T1000 (cell line): ENCODE data around the gene MAP2K7.

Source experiments
- DNase-seq: peaks from one replicate; lab custom pipeline; 2025; ENCODE audit warnings: mixed read lengths; lab: John Stamatoyannopoulos, UW

MAP2K7 gene

DNA sequence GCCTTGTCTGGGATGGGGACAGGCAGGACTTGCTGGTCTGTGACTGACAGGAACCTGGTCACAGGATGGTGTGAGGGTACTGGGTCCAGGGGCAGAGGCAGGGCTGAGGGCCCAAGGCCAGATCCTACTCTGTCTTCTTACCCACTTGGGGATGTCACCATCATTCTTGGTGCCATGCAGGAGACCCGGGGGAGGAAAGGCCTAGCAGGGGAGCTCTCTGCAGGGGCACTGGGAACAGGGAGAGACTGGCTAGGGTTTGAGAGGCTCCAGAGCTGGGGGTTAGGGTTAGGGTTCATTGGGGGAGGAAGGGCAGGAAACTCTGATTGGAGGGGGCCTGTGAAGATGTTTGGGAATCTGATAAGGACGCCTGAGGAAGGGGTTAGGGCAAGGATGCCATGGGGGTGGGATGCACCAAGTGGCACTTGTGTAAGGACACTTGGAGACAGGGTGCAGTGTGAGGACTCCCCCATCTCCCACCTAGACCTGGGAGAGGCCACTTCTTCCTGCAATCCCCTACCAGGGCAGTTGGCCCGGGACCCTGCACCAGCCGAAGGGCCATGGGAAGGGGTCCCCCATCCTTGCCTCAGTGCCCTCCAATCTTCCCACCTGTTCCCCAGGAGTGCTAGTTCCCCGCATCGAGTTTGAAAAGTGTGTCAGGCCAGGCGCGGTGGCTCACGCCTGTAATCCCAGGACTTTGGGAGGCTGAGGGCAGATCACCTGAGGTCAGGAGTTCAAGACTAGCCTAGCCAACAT, 36.4 kb upstream of the MAP2K7 start:
- DNase-seq = no peak

- DNase-seq = no peak
Measured at GRCh38 chr19:7868326-7868670, 35.4 kb upstream of the MAP2K7 start.

DNA sequence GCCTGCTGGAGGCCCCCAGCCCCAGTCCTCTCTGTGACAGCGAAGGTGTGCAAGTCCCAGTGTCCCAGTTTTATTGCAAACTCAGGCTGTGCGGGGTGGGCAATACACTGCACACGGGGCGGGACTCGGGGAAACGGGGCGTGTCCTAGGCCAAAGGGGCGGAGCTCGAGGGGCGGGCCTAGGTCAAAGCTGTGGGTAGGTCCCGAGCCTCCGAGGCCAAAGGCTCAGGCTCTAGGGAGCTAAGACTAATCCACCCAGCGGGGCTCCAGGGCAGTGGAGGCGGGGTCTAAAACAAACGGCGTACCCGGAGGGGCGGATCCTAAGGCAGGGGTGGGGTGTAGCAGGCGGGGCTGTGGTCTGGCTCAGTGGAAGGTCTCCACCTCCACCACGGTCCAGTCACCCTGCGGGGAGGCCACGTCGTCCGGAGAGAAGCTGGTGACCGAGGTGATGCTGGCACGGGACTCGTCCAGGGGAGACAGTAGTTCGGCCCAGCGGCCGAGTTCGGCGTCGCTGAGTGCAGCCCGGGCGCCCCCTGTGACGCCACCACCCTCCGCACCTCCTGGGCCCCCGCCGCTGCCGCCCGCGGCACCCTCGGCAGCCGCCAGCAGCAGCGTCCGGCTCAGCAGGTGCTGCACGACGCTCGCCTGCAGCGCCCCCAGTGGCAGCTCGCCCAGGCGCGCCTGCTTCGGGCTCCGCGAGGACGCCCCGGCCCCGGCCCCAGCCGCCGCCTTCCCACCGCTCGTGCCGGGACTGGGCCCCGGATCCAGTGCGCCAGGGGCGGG, 34.8 kb upstream of the MAP2K7 start:
- peak; percentile 81 for DNase-seq

GRCh38 chr19:7869453-7869909, 34.2 kb upstream of the MAP2K7 start:
- DNase-seq = peak; percentile 69

- peak; percentile 84 for DNase-seq
Measured at GRCh38 chr19:7869910-7870511, 33.7 kb upstream of the MAP2K7 start.

DNA sequence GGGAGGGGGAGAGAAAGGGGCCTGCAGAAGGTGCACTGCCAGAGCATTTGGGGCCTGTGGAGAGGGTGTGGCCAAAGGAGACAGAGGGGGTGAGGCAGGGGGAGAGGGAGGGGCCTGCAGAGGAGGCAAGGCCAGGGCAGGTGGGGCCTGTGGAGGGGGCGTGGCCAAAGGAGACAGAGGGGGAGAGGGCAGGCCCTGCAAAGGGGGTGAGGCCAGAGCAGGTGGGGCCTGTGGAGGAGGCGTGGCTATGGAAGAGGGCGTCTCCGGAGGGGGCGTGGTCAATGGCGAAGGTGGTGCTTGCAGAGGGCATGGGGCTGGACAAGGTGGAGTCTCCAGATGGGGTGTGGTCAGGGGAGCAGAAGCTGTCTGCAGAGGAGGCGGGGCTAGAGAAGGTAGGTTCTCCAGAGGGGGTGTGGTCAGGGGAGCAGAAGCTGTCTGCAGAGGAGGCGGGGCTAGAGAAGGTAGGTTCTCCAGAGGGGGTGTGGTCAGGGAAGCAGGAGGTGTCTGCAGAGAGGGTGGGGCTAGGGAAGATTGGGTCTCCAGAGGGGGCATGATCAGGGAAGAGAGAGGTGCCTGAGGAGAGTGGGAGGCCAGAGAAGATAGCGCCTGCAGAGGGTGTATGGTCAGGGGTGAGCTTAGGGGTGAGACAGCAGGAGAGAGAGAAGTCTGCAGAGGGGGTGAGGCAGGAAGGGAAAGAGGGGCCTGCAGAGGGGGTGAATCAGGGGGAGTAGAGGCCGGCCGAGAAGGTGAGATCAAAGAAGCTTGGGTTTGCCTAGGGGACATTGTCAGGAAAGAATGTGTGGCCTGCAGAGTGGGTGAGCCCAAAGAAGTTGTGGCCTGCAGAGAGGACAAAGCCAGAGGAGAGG, 32.9 kb upstream of the MAP2K7 start:
- DNase-seq = peak; percentile 84

DNA sequence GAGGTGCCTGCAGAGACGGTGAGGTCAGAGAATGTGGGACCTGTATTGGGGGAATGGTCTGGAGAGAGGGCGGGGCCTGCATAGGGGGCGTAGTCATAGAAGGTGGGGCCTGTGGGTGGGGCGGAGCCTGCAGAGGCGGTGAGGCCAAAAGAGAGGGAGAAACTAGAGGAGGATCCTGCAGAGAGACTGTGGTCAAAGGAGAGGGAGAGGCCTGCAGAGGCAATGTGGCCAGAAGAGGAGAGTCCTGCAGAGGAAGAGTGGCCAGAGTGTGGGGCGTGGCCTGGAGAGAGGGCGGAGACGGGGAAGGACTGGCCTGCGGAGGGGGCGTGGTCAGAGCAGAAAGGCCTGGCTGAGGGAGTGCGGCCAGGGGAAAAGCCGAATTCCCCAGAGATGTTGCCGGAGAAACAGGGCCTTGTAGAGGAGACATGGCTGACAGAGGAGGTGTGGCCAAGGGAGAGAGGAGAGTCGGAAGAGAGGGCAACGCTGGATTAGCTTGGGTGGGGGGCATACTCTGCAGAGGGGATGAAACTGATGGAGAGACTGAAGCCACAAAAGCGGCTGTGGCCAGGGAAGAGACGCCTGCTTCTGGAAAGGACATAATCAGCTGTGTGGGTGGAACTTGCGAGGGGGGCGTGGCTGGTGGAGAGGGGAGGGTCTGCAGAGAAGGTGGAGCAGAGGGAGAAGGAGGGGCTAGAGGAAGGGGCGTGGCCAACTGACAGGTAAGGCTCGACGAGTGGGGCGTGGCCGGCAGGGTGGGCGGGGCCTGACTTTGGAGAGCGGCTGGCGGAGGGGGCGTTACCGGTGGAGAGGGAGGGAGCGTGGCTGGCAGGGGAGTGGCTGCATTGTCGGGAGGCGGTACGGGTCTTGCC, 32.0 kb upstream of the MAP2K7 start:
- DNase-seq = peak; percentile 91

GRCh38 chr19:7872306-7873204, 31.1 kb upstream of the MAP2K7 start:
- DNase-seq = no peak

- no peak for DNase-seq
Measured at GRCh38 chr19:7873304-7874075, 30.2 kb upstream of the MAP2K7 start.

DNA sequence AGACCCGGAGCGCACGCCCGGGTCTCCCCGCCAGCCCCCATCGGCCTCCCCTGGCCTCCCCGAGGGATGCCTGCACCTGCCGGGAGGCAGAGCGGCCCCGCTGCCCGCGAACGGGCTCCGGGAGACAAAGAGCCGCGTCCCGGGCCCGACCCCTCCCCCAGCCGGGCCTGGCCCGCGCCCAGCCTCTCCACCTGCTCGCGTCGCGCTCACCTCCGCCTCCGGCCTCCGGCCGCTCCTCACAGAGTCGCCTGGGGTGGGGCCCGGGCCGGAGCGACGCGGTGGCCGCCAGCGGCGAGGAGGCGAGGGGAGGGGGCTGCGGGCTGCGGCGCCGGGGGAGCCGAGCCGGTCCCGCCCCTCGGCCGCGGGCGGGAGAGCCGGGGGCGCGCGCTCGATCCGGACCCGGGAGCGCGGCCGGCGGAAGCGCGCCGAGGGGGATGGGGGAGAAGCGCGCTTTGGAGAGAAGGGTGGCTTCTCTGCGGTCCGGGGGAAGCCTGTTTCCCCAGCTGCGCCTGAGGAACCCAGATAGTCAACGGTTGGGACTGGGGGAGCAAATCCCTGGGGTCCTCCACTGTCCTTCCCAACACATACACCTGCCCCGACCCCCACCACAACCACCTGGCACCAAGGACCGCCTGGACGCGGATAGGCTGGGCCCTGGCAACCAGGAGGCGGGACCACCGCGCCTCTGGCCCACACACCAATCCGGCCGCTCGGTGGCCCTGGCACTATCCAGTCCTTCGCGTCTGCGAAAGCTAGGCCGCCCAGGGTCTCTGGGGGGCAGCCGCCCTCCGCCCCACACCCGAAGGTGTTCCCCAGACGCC, 29.4 kb upstream of the MAP2K7 start, which contains the start of gene PRR36:
Gene PRR36, minus strand, starts transcription at position 315 of the 821 bp plus-strand sequence. CDS start 701 bp downstream, outside the sequence.
- no peak for DNase-seq

- no peak for DNase-seq
Measured at GRCh38 chr19:7874897-7875273, 28.8 kb upstream of the MAP2K7 start.

DNA sequence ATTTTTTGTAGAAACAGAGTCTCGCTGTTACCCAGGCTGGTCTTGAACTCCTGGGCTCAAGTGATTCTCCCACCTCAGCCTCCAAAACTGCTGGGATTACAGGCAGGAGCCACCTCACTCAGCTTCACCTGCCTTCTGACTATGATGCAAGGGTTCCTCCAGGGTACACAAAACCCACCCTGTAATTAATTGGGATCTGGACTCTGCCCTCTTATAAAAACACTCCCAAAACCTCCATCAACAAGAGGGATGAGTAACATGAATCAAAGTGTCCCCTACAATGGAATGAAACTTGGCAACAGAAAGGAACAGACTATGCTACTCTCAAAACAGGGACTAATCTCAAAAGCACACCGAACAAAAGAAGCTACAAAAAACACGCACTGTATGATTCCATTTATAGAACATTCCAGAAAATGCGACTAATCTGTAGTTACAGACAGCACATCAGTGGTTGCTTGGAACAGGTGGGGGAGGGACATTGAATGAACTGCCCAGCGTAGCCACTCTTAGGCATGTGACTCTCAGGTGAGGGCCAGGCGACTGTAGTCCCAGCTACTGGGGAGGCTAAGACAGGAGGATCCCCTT, 26.3 kb upstream of the MAP2K7 start:
- DNase-seq = no peak

- no peak for DNase-seq
Measured at GRCh38 chr19:7879111-7879807, 24.4 kb upstream of the MAP2K7 start.

- no peak for DNase-seq
Measured at GRCh38 chr19:7879836-7880235, 23.8 kb upstream of the MAP2K7 start.

DNA sequence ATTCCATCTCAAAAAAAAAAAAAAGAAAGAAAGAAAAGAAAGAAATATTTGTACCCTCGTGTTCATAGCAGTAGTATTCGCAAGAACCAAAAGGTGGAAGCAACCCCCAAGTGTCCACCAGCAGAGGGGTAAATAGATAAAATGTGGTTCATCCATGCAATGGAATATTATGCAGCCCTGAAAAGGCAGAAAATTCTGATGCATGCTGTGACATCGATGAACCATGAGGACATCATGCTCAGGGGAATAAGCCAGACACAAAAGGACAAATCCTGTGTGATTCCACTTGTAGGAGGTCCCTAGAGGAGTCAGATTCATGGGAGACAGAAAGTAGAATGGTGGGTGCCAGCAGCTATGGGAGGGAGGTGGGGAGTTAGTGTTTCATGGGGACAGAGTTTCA, 21.8 kb upstream of the MAP2K7 start:
- no peak for DNase-seq

GRCh38 chr19:7883105-7883504, 20.6 kb upstream of the MAP2K7 start:
- no peak for DNase-seq
